H1 (cell line): ENCODE results near the gene CACNG4. TPM values are rescaled to one million over a fixed set of nuclear protein-coding genes. Genes with fewer than 3 reads are reported as not detected.

Experiments
- CTCF ChIA-PET: fragments of 300-600 bp; sonication (Branson Sonifier 250); formaldehyde crosslinking; loops from one replicate; lab custom pipeline; 2021; ENCODE audit not compliant: partially characterized antibody; lab: Charles Lee
- POLR2A ChIA-PET: fragments of 300-600 bp; sonication (Branson Sonifier 250); formaldehyde crosslinking; loops from one replicate; lab custom pipeline; 2021; ENCODE audit warnings: inconsistent platforms; ENCODE audit not compliant: partially characterized antibody; lab: Charles Lee
- DNase-seq, 2 experiments: peaks; one replicate each; pipeline versions ENCODE4 v3.0.0 to v3.0.0-alpha.2; 2010 to 2022; ENCODE audit warnings: low spot score in 2 of 2, low read depth in 1 of 2, mixed read lengths in 1 of 2
- FAIRE-seq: peaks from 2 replicates; lab custom pipeline; 2011; peaks lifted over from hg19 to GRCh38; lab: Jason Lieb, UNC
- H2AFZ ChIP-seq: 2 replicates; pipeline ENCODE4 v1.8.1; 2012; ENCODE audit warnings: low read length, inconsistent platforms
- H2AK5ac ChIP-seq: 2 replicates; pipeline ENCODE4 v1.6.1; 2013; ENCODE audit warnings: low read depth, low read length
- H2BK120ac ChIP-seq: replicated peaks from 2 replicates; pipeline ENCODE3; 2013; ENCODE audit warnings: low read depth, low read length, inconsistent platforms
- H2BK12ac ChIP-seq: 2 replicates; pipeline ENCODE4 v1.6.1; 2013; ENCODE audit warnings: low read depth, low read length
- H2BK15ac ChIP-seq: 2 replicates; pipeline ENCODE4 v1.6.1; 2013; ENCODE audit warnings: low read length
- H2BK20ac ChIP-seq: 2 replicates; pipeline ENCODE4 v1.6.1; 2013; ENCODE audit warnings: low read length
- H2BK5ac ChIP-seq: 2 replicates; pipeline ENCODE4 v1.6.1; 2013; ENCODE audit warnings: low read depth, low read length
- H3K14ac ChIP-seq: 2 replicates; pipeline ENCODE4 v1.6.1; 2013; ENCODE audit warnings: inconsistent platforms; ENCODE audit not compliant: insufficient read length
- H3K18ac ChIP-seq: 2 replicates; pipeline ENCODE4 v1.6.1; 2013; ENCODE audit warnings: low read length; ENCODE audit errors: extremely low read depth
- H3K23ac ChIP-seq: 2 replicates; pipeline ENCODE4 v1.6.1; 2013; ENCODE audit warnings: inconsistent platforms; ENCODE audit not compliant: insufficient read length
- H3K23me2 ChIP-seq: 2 replicates; pipeline ENCODE4 v1.6.1; 2013; ENCODE audit warnings: low read depth, low read length
- H3K27ac ChIP-seq: 2 replicates; pipeline ENCODE4 v1.6.1; 2011; ENCODE audit warnings: low read depth, low read length, inconsistent platforms
- H3K27me3 ChIP-seq, 4 experiments: replicated peaks in 1 of 4; 1 replicate in 1 of 4; 2 replicates in 3 of 4; pipeline versions ENCODE4 v1.6.1 to v1.8.1; 2011 to 2013; ENCODE audit warnings: low read length in 3 of 4, mild to moderate bottlenecking in 3 of 4, inconsistent platforms in 2 of 4, mixed read lengths in 2 of 4, moderate library complexity in 1 of 4; ENCODE audit not compliant: control insufficient read depth in 3 of 4, insufficient read depth in 3 of 4; ENCODE audit errors: extremely low read depth in 1 of 4
- H3K36me3 ChIP-seq, 4 experiments: 2 replicates each; pipeline versions ENCODE4 v1.6.1 to v1.8.1; 2011 to 2013; ENCODE audit warnings: mild to moderate bottlenecking in 4 of 4, low read length in 3 of 4, moderate library complexity in 2 of 4, control low read depth in 1 of 4, inconsistent platforms in 1 of 4; ENCODE audit not compliant: insufficient read depth in 4 of 4, control insufficient read depth in 2 of 4
- H3K4ac ChIP-seq: replicated peaks from 2 replicates; pipeline ENCODE3; 2013; ENCODE audit warnings: low read length, low read depth, mixed read lengths, inconsistent platforms; ENCODE audit not compliant: insufficient read length
- H3K4me1 ChIP-seq, 4 experiments: replicated peaks in 1 of 4; 1 replicate in 1 of 4; 2 replicates in 3 of 4; pipeline versions ENCODE4 v1.6.1 to v1.8.1; 2011 to 2013; ENCODE audit warnings: low read length in 3 of 4, inconsistent platforms in 2 of 4, mixed read lengths in 1 of 4; ENCODE audit not compliant: insufficient read depth in 4 of 4, control insufficient read depth in 3 of 4
- H3K4me2 ChIP-seq, 2 experiments: 2 replicates each; pipeline versions ENCODE4 v1.6.1 to v1.8.1; 2011 to 2013; ENCODE audit warnings: low read depth in 2 of 2, low read length in 2 of 2, control low read depth in 1 of 2, inconsistent platforms in 1 of 2, mild to moderate bottlenecking in 1 of 2; ENCODE audit not compliant: insufficient read depth in 1 of 2
- H3K4me3 ChIP-seq, 4 experiments: fragments of 200-600, 300-600 bp in 1 of 4; sonication (generic), shearing (Covaris generic), sonication (Bioruptor Twin) in 1 of 4; 2 replicates each; pipeline versions ENCODE4 v1.5.1 to v1.8.1; 2011 to 2016; ENCODE audit warnings: low read length in 4 of 4, low read depth in 3 of 4, control low read depth in 2 of 4, inconsistent platforms in 2 of 4, mild to moderate bottlenecking in 2 of 4, mixed read lengths in 1 of 4, moderate library complexity in 1 of 4; ENCODE audit not compliant: insufficient read depth in 2 of 4; ENCODE audit errors: extremely low read depth in 1 of 4
- H3K56ac ChIP-seq: replicated peaks from 2 replicates; pipeline ENCODE3; 2013; ENCODE audit warnings: low read depth, mild to moderate bottlenecking, mixed read lengths, low read length, inconsistent platforms; ENCODE audit not compliant: insufficient read length
- H3K79me1 ChIP-seq: 2 replicates; pipeline ENCODE4 v1.6.1; 2013; ENCODE audit warnings: low read depth, low read length, control low read depth
- H3K79me2 ChIP-seq, 2 experiments: 2 replicates each; pipeline versions ENCODE4 v1.6.1 to v1.8.1; 2012 to 2013; ENCODE audit warnings: low read length in 2 of 2, mild to moderate bottlenecking in 2 of 2, inconsistent platforms in 1 of 2; ENCODE audit not compliant: insufficient read depth in 2 of 2, control insufficient read depth in 1 of 2
- H3K9ac ChIP-seq, 4 experiments: replicated peaks in 1 of 4; 1 replicate in 1 of 4; 2 replicates in 3 of 4; pipeline versions ENCODE4 v1.6.1 to v1.8.1; 2011 to 2013; ENCODE audit warnings: low read depth in 3 of 4, low read length in 3 of 4, control low read depth in 2 of 4, mild to moderate bottlenecking in 2 of 4, moderate library complexity in 2 of 4, inconsistent platforms in 1 of 4; ENCODE audit errors: extremely low read depth in 1 of 4
- H3K9me3 ChIP-seq, 2 experiments: 2 replicates each; pipeline versions ENCODE4 v1.6.1 to v1.8.1; 2012 to 2013; ENCODE audit warnings: mild to moderate bottlenecking in 2 of 2, moderate library complexity in 2 of 2, control low read depth in 1 of 2, inconsistent platforms in 1 of 2, low read depth in 1 of 2, low read length in 1 of 2, mixed read lengths in 1 of 2; ENCODE audit not compliant: insufficient read depth in 2 of 2
- H4K20me1 ChIP-seq, 2 experiments: replicated peaks in 1 of 2; 2 replicates each; pipeline versions ENCODE3 to v1.8.1; 2011 to 2013; ENCODE audit warnings: inconsistent platforms in 2 of 2, low read length in 2 of 2, mild to moderate bottlenecking in 1 of 2; ENCODE audit not compliant: insufficient read depth in 2 of 2, control insufficient read depth in 1 of 2
- H4K5ac ChIP-seq: 2 replicates; pipeline ENCODE4 v1.6.1; 2013; ENCODE audit warnings: low read length, low read depth, mixed read lengths, inconsistent platforms; ENCODE audit not compliant: insufficient read length
- H4K8ac ChIP-seq: 2 replicates; pipeline ENCODE4 v1.8.0; 2013; ENCODE audit warnings: mild to moderate bottlenecking, moderate library complexity, low read length, inconsistent platforms; ENCODE audit not compliant: insufficient read depth; ENCODE audit errors: extremely low read depth
- H4K91ac ChIP-seq: replicated peaks from 2 replicates; pipeline ENCODE3; 2013; ENCODE audit warnings: low read length, mixed read lengths, inconsistent platforms; ENCODE audit not compliant: insufficient read length
- ASH2L ChIP-seq: fragments of 200-600, 300-600 bp; sonication (generic); IDR thresholded peaks from one replicate; pipeline ENCODE4 v1.7.1; 2017; ENCODE audit warnings: low read length
- CEBPB ChIP-seq: IDR thresholded peaks from 2 replicates; pipeline ENCODE4 v1.6.1; 2012; ENCODE audit warnings: low read depth, low read length
- EGR1 ChIP-seq: IDR thresholded peaks from 2 replicates; pipeline ENCODE4 v1.6.1; 2011; ENCODE audit warnings: low read depth, low read length, borderline replicate concordance
- FOSL1 ChIP-seq: IDR thresholded peaks from 2 replicates; pipeline ENCODE4 v1.6.1; 2011; ENCODE audit warnings: mild to moderate bottlenecking, low read depth, low read length, moderate library complexity; ENCODE audit not compliant: insufficient read depth
- HDAC6 ChIP-seq: IDR thresholded peaks from one replicate; pipeline ENCODE4 v1.7.1; 2012; ENCODE audit warnings: low read depth, mild to moderate bottlenecking, inconsistent platforms, low read length, moderate library complexity
- JUN ChIP-seq: IDR thresholded peaks from 2 replicates; pipeline ENCODE4 v1.6.1; 2011; ENCODE audit warnings: low read depth, mild to moderate bottlenecking, improper control_type of control experiment, low read length
- NRF1 ChIP-seq: IDR thresholded peaks from 2 replicates; pipeline ENCODE4 v1.6.1; 2011; ENCODE audit warnings: mild to moderate bottlenecking, low read depth, low read length, improper control_type of control experiment
- POLR2AphosphoS5 ChIP-seq: IDR thresholded peaks from 2 replicates; pipeline ENCODE4 v1.6.1; 2011; ENCODE audit warnings: low read depth, low read length
- POU5F1 ChIP-seq: IDR thresholded peaks from 2 replicates; pipeline ENCODE4 v1.6.1; 2011; ENCODE audit warnings: low read depth, mild to moderate bottlenecking, low read length, moderate library complexity
- RFX5 ChIP-seq: IDR thresholded peaks from 2 replicates; pipeline ENCODE4 v1.6.1; 2011; ENCODE audit warnings: low read depth, low read length, improper control_type of control experiment, borderline replicate concordance
- TAF1 ChIP-seq: IDR thresholded peaks from 2 replicates; pipeline ENCODE4 v1.6.1; 2011; ENCODE audit warnings: mild to moderate bottlenecking, low read depth, low read length
- WGBS, 2 experiments: shearing (Covaris generic) in 1 of 2; methylation state at CpG; one replicate each; pipeline versions ENCODE4 v1.1.6 to v1.1.7; 2013 to 2015; ENCODE audit warnings: low lambda C conversion rate in 2 of 2, mixed read lengths in 2 of 2, inconsistent platforms in 1 of 2, low coverage in 1 of 2, missing lambda C conversion rate in 1 of 2; ENCODE audit not compliant: insufficient replicate concordance in 2 of 2, insufficient coverage in 1 of 2, insufficient read length in 1 of 2; ENCODE audit errors: extremely low coverage in 1 of 2, missing lambda C conversion rate in 1 of 2; 5-methylcytosine and 5-hydroxymethylcytosine counted together
- polyA plus RNA-seq, 7 experiments: library from polyadenylated mRNA; depleted of rRNA in 3 of 7; stranded (reverse) in 5 of 7; unstranded in 2 of 7; fragments of >200 nt in 5 of 7; fragments of 200-250 nt in 2 of 7; gene quantifications; 1 replicate in 5 of 7; 2 replicates in 1 of 7; 4 replicates in 1 of 7; pipeline versions ENCODE4 v1.2.1 to v1.2.3, GENCODE V29; 2011 to 2013; ENCODE audit warnings: missing spikeins in 2 of 7, mixed read lengths in 2 of 7
- total RNA-seq: library from RNA; stranded (reverse); fragmentation: NEBNext Ultra II Directional; extraction: Animal tissue kit (Norgen Biotek cat#: 25700); gene quantifications from 2 replicates; pipeline ENCODE4 v1.2.1, GENCODE V29; 2021
- TF ChIP-seq, protein P1 (sequence below): IDR thresholded peaks from 2 replicates; pipeline ENCODE4 v1.6.1; 2012; ENCODE audit warnings: low read length, inconsistent platforms

Gene CACNG4
- total and polyA plus RNA-seq, 2 of the 8 experiments (the other 6 are each of a cell fraction or from before 2014, with no cell fraction given): 3.6 to 5.6 TPM

DNA sequence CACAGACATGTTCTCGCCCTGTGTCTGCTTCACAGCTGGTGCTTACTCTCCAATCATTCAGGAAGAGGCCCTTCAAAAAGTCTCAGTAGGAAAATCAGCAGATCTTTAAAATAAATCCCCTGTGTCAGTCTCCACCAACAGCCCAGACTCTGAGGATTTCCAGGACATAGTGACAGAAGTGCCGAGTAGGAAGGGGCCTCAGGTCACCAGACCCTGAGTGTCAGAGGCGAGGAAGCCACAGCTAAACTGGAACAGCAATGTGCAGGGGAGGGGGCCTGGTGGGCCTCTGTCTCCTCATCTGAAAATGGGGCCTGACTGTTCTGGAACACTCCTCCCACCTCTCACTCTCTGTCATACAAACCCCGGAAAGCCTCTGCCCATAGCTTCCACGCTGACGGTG is 6.3 kb downstream of the CACNG4 start:
- CTCF ChIA-PET: interaction anchor here (1.0 to 1.3 kb wide), 4 partner anchors 17 to 243 kb away, joined by 3 to 5 read pairs (median 3); no protein-coding TSS in a partner anchor
- FAIRE-seq: no peak

More for the DNA sequence above, 6.3 kb downstream of the CACNG4 start:
- no peak overlapping the region for H2BK15ac ChIP-seq
- no peak overlapping the region for H3K14ac ChIP-seq
- H3K79me1 ChIP-seq: no peaks in the 10 kb centered on the region; the same call in none of the 2 replicates
- H3K18ac ChIP-seq: no peak overlapping the region
- H3K9ac ChIP-seq: no peak overlapping the region
- no peak overlapping the region for H3K4me2 ChIP-seq
- no peak overlapping the region for H3K4ac ChIP-seq
- peaks cover 0 to 2% (median under 1%) of the 10 kb centered on the region in 4 experiments; a peak in 5 of 7 replicates for H3K4me1 ChIP-seq
- TF ChIP-seq RFX5 (no peak), TAF1 (no peak), ASH2L (no peak), POLR2AphosphoS5 (no peak), JUN (no peak), NRF1 (no peak), EGR1 (no peak), FOSL1 (no peak), HDAC6 (no peak), POU5F1 (no peak), CEBPB (no peak)
- TF ChIP-seq, protein P1, sequence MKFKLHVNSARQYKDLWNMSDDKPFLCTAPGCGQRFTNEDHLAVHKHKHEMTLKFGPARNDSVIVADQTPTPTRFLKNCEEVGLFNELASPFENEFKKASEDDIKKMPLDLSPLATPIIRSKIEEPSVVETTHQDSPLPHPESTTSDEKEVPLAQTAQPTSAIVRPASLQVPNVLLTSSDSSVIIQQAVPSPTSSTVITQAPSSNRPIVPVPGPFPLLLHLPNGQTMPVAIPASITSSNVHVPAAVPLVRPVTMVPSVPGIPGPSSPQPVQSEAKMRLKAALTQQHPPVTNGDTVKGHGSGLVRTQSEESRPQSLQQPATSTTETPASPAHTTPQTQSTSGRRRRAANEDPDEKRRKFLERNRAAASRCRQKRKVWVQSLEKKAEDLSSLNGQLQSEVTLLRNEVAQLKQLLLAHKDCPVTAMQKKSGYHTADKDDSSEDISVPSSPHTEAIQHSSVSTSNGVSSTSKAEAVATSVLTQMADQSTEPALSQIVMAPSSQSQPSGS: no peak
- no peak overlapping the region for H4K5ac ChIP-seq
- no peaks in the 10 kb centered on the region for H3K79me2 ChIP-seq
- H3K36me3 ChIP-seq: no peaks in the 10 kb centered on the region
- H2BK120ac ChIP-seq: no peak overlapping the region
- no peak overlapping the region for H2AK5ac ChIP-seq
- H2BK5ac ChIP-seq: no peak overlapping the region
- POLR2A ChIA-PET: no interaction called here
- no peak overlapping the region for H2AFZ ChIP-seq
- no peak overlapping the region for H3K23ac ChIP-seq
- no peaks in the 10 kb centered on the region for H3K9me3 ChIP-seq
- DNase-seq: no peak
- no peak overlapping the region for H4K91ac ChIP-seq
- H2BK12ac ChIP-seq: no peak overlapping the region
- H3K23me2 ChIP-seq: peaks cover 5% of the 10 kb centered on the region
- H2BK20ac ChIP-seq: no peak overlapping the region
- no peak overlapping the region for H3K4me3 ChIP-seq
- H4K8ac ChIP-seq: no peak overlapping the region
- 88% methylated on average over 6 of the region's 6 CpGs; no CpG with 5 or more reads in 1 of the 2 experiments for WGBS, 2 experiments
- H4K20me1 ChIP-seq: peaks cover 2 to 5% of the 10 kb centered on the region in 2 experiments
- no peak overlapping the region for H3K27ac ChIP-seq
- peaks cover 5 to 24% (median 18%) of the 10 kb centered on the region in 4 experiments for H3K27me3 ChIP-seq
- H3K56ac ChIP-seq: no peak overlapping the region
